AG04449 (cell line): ENCODE data around the gene SLC6A11.

Experiments used
- CTCF ChIA-PET: fragments of 350-600 bp; formaldehyde crosslinking; extraction: SDS; loops from one replicate; lab custom pipeline; 2021; ENCODE audit warnings: antibody characterized with exemption; lab: Yijun Ruan, JAX
- POLR2A ChIA-PET: fragments of 400-600, 350-600 bp; formaldehyde crosslinking; extraction: SDS; loops from one replicate; lab custom pipeline; 2020; ENCODE audit warnings: antibody characterized with exemption, inconsistent platforms; lab: Yijun Ruan, JAX
- DNase-seq: peaks from one replicate; pipeline ENCODE4 v3.0.0-alpha.2; 2010; ENCODE audit warnings: low read depth, low spot score
- H3K4me3 ChIP-seq: 2 replicates; pipeline ENCODE4 v1.5.1; 2011; ENCODE audit warnings: low read depth, mild to moderate bottlenecking, control low read depth, low read length
- CTCF ChIP-seq: IDR thresholded peaks from one replicate; pipeline ENCODE4 v1.5.1; 2011; ENCODE audit warnings: mild to moderate bottlenecking, moderate library complexity, low read length, control low read depth, inconsistent platforms; ENCODE audit not compliant: insufficient read depth; ENCODE audit errors: missing control alignments

SLC6A11 gene

GRCh38 chr3:10798600-10799367, 17.2 kb upstream of the SLC6A11 start:
- ChIA-PET POLR2A (no interaction called here), CTCF (interaction anchor here (1.0 kb wide), 1 partner anchor 17 kb away, joined by 3 read pairs; no protein-coding TSS in a partner anchor)
- no peak for DNase-seq
- no peak overlapping the region for H3K4me3 ChIP-seq
- TF ChIP-seq CTCF = no peak

- CTCF ChIA-PET = no interaction called here
- DNase-seq = no peak
- no peak for TF ChIP-seq CTCF
- no peak overlapping the region for H3K4me3 ChIP-seq
- POLR2A ChIA-PET = no interaction called here
Observed at GRCh38 chr3:10804183-10804648, 11.8 kb upstream of the SLC6A11 start.

GRCh38 chr3:10806006-10806405, 10.0 kb upstream of the SLC6A11 start:
- no peak overlapping the region for H3K4me3 ChIP-seq
- POLR2A ChIA-PET = no interaction called here
- CTCF ChIA-PET = no interaction called here
- no peak for DNase-seq
- TF ChIP-seq CTCF = no peak

- DNase-seq = no peak
- no peak overlapping the region for H3K4me3 ChIP-seq
- ChIA-PET POLR2A (no interaction called here), CTCF (no interaction called here)
- no peak for TF ChIP-seq CTCF
Observed at GRCh38 chr3:10808130-10808735, 7.8 kb upstream of the SLC6A11 start.

GRCh38 chr3:10808974-10809373, 7.1 kb upstream of the SLC6A11 start:
- TF ChIP-seq CTCF = no peak
- POLR2A ChIA-PET = no interaction called here
- H3K4me3 ChIP-seq = no peak overlapping the region
- CTCF ChIA-PET = no interaction called here
- DNase-seq = no peak

GRCh38 chr3:10810376-10810775, 5.7 kb upstream of the SLC6A11 start:
- no peak for DNase-seq
- ChIA-PET POLR2A (no interaction called here), CTCF (no interaction called here)
- no peak overlapping the region for H3K4me3 ChIP-seq
- no peak for TF ChIP-seq CTCF
